Measurements from ENCODE around the gene ATP6V1G1. TPM values are rescaled to one million over a fixed set of nuclear protein-coding genes. Genes with fewer than 3 reads are reported as not detected.
"Not testable (repeated sequence)": the region's sequence is repeated elsewhere in the genome, so short reads cannot be mapped to it uniquely, and the experiment has no call there.

The ATP6V1G1 gene
- total RNA-seq, 1 donor from 2014 or later: 202 TPM

GRCh38 chr9:114578134-114578533 is 9.4 kb upstream of the ATP6V1G1 start:
- not testable (repeated sequence) for DNase-seq (ENCODE audit: low spot score)

DNA sequence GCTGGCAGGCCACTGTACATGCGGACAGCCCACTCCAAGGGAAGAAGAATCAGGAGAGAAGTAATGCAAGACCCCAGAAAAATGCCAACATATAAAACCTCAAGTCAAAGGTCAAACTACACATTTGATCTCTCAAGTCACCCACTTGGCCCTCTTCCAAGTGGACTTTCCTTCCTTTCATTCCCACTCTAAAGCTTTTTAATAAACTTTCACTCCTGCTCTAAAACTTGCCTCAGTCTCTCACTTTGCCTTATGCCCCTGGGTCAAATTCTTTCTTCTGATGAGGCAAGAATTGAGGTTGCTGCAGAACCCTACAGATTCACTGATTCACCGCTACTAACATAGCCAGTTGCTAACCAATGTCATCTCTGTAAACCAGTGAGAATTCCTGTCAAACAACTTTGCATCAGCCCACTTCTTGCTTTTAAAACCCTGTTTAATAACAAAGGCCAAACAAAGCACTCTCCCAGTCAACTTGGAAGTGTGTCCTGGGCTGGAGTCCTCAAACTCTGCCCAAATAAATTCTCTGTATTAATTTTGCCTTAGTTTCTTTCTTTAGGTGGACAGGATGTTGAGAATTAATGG is 6.9 kb upstream of the ATP6V1G1 start:
- DNase-seq (ENCODE audit: low spot score): no peak

- no peak for DNase-seq (ENCODE audit: low spot score)
Observed at GRCh38 chr9:114583371-114584155, 4.0 kb upstream of the ATP6V1G1 start.

DNA sequence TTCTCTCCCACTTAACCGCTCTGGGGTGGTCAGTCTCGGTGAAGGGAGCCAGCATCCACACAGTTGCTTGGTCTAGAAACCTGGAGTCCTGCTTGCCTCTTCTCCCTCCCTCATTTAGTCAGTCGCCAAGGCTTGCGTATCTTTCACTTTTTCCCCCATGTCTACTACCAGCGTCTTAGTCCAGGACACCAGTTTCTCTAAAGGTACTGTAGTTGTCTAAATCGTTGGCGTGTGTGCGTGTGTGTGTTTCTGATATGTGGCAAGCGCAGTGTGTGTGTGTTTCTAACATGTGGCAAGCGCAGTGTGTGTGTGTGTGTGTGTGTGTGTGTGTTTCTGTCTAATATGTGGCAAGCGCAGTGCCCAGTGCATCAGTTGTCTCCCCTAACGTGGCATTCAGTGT is 641 bp downstream of the ATP6V1G1 start:
- peak; percentile 28 for DNase-seq (ENCODE audit: low spot score)

GRCh38 chr9:114588651-114589526 is 1.3 kb downstream of the ATP6V1G1 start:
- DNase-seq (ENCODE audit: low spot score): no peak

- DNase-seq (ENCODE audit: low spot score): no peak
Observed at GRCh38 chr9:114590328-114590727, 2.8 kb downstream of the ATP6V1G1 start.

- no peak for DNase-seq (ENCODE audit: low spot score)
Observed at GRCh38 chr9:114591291-114591787, 3.8 kb downstream of the ATP6V1G1 start.

DNA sequence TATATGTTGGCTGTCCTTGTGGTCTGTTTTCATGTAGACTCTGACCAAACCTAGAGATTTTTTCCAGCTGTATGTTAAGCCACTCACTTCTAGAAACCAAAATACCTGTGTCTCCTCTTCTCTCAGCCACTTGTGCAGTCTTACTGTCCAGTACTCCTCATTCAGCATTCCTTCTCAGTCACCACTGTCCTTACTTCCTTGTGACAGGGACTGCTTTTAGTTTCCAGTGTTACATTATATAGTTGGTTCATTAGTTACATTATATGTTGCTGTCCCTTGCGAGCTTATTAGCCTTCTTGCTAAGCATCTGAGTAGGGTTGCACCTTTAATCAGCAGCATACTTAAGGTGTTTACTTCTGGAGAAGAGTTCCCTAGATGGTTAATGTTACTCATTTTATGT is 4.3 kb downstream of the ATP6V1G1 start:
- no peak for DNase-seq (ENCODE audit: low spot score)

- DNase-seq (ENCODE audit: low spot score): no peak
Observed at GRCh38 chr9:114592356-114592755, 4.8 kb downstream of the ATP6V1G1 start.

GRCh38 chr9:114594136-114594535 is 6.6 kb downstream of the ATP6V1G1 start:
- DNase-seq (ENCODE audit: low spot score): no peak

DNA sequence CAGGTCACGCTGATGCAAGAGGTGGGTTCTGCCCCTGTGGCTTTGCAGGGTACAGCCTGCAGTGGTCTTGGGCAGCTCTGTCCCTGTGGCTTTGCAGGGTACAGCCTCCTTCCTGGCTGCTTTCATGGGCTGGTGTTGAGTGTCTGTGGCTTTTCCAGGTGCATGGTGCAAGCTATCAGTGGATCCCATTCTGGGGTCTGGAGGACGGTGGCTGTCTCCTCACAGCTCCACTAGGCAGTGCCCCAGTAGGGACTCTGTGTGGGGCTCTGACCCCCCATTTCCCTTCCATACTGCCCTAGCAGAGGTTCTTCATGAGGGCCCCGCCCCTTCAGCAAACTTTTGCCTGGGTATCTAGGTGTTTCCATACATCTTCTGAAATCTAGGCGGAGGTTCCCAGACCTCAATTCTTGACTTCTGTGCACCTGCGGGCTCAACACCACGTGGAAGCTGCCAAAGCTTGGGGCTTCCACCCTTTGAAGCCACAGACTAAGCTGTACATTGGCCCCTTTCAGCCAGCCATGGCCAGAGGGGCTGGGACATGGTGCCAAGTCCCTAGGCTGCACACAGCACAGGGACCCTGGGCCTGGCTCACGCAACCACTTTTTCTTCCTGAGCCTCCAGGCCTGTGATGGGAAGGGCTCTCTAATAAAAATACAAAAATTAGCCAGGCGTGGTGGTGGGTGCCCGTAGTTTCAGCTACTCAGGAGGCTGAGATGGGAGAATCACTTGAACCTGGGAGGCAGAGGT is 13.1 kb downstream of the ATP6V1G1 start:
- not testable (repeated sequence) for DNase-seq (ENCODE audit: low spot score)

DNA sequence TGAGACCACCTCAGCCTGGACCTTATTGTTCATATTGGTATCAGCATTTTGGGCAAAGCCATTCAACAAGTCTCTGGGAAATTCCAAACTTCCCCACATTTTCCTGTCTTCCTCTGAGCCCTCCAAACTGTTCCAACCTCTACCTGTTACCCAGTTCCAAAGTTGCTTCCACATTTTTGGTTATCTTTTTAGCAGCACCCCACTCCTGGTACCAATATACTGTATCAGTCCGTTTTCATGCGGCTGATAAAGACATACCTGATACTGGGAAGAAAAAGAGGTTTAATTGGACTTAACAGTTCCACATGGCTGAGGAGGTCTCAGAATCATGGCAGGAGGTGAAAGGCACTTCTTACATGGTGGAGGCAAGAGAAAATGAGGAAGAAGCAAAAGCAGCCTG is 14.2 kb downstream of the ATP6V1G1 start:
- not testable (repeated sequence) for DNase-seq (ENCODE audit: low spot score)

GRCh38 chr9:114602620-114603019 is 15.1 kb downstream of the ATP6V1G1 start:
- DNase-seq (ENCODE audit: low spot score): no peak

DNA sequence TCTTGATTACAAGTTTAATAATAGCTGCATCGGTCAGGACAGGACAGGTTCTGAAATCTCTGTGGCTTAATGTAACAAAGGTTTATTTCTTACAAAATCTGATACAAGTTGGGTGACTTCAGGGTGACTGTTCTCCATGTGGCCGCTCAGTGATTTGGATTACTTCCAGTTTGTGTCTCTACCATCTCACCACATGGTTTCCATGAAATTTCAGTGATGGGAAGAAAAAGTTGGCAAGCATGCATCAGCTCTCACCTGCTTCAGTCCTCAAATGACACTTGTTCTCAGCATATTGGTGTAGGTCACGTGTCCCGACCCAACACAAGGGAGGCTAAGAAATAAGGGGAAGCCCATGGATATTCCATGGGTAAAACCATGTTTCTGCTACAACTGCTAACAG is 15.7 kb downstream of the ATP6V1G1 start:
- DNase-seq (ENCODE audit: low spot score): no peak

DNA sequence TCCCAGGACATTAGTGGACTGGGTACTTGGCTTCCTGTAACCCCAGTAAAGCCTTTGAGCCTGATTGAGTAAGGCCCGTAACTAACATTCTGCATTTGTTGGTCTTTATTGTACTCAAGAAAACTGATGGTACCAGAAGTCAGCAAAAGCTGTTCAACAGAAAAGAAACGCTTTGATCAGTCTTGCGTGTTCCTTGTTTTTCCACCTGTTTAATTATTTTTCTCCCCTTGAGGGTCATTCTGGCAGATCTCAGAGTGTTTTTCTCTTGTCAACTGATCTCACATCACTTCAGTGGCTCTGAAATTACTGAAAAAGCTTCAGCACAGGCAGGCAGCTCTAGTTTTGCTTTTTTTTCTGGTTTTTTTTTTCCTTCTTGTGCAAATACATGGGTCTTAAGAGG is 17.4 kb downstream of the ATP6V1G1 start:
- DNase-seq (ENCODE audit: low spot score): no peak

DNA sequence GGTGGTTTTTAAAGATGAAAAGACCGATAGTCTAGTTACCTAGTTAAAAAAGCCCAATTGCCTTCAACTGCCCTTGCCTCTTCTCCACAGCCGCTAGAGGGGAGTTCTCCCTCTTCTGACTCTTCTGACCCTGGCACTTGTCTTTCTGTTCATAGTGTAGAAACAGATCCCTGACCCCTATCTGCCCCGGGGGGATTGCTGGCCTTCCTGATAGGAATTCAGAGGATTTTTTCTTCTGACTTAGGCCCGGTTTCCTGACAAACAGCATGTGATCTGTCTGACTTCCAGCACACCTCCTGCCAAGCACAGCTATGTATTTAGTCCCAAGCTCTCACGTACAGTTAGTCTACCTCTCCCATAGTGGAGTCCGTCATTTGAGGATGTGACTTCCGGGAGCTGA is 18.5 kb downstream of the ATP6V1G1 start:
- DNase-seq (ENCODE audit: low spot score): no peak

- DNase-seq (ENCODE audit: low spot score): peak; percentile 84
Observed at GRCh38 chr9:114606597-114607207, 19.1 kb downstream of the ATP6V1G1 start.

DNA sequence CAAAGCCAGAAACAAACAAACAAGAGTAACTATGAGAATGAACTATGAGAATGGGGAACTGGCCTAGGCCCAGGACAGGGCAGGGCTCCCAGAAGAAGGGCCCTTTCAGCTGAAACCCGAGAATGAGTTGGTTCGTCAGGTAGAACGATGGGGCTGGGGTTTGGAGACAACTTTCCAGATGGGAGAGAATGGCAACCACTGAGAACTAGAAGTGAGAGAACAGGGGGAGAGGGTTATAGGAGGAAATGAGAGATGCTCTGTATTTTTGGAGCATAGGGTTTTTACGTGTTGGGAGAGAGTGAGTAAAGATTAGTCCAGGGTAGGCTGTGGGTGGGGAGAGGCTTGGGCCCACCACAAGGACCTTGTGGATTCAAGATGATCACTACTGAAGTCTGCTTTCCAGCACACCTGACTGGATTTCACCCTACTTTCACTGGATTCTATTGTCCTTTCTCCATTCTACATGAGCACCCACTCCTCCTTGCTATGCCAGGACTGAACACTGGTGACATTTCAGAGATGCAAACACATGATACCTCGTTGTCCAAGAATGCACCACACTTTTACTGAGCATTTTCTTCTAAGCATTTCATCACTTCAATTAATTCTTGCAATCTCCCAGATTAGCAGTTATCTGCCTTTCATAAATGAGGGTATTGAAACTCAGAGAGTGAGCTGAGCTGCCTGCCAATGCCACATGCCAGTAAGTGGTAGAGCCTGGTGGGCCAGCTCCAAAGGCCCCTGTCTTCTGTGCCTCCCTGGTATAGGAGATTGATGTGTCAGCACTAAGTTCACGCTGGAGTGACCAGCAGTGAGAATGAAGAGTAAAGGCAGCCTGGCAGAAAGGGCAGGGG is 20.3 kb downstream of the ATP6V1G1 start:
- no peak for DNase-seq (ENCODE audit: low spot score)

GRCh38 chr9:114608525-114608796 is 20.9 kb downstream of the ATP6V1G1 start:
- no peak for DNase-seq (ENCODE audit: low spot score)

Measured in umbilical cord (tissue), 2 donors.